K562 (cell line): ENCODE measurements around the gene CRCP.
"Not testable (repeated sequence)": the region's sequence is repeated elsewhere in the genome, so short reads cannot be mapped to it uniquely, and the experiment has no call there.

Experiments used
- CEBPG ChIP-seq, 3 experiments: fragments of 200-800 bp in 1 of 3; sonication (Bioruptor generic) in 1 of 3; sonication (generic) in 1 of 3; formaldehyde crosslinking in 1 of 3; IDR thresholded peaks in 2 of 3; conservative IDR thresholded peaks in 1 of 3; 2 replicates each; pipeline versions ENCODE4 v1.6.1 to v1.8.0; 2016 to 2022; ENCODE audit warnings: missing compliant biosample characterization in 2 of 3, missing genetic modification characterization in 2 of 3, mild to moderate bottlenecking in 1 of 3, missing genetic modification reagents in 1 of 3
- NFE2L1 ChIP-seq: fragments of 450-650 bp; IDR thresholded peaks from 2 replicates; pipeline ENCODE4 v1.6.1; 2016; ENCODE audit warnings: missing genetic modification characterization, low read depth, mild to moderate bottlenecking, missing compliant biosample characterization, moderate library complexity, borderline replicate concordance
- POLR2A ChIP-seq: fragments of 450-650 bp; conservative IDR thresholded peaks from 2 replicates; pipeline ENCODE4 v1.6.1; 2016
- SREBF2 ChIP-seq: sonication (generic); formaldehyde crosslinking; IDR thresholded peaks from 2 replicates; pipeline ENCODE4 v1.4.0; 2020; ENCODE audit warnings: mild to moderate bottlenecking, missing genetic modification reagents
- YY1 ChIP-seq, 3 experiments: IDR thresholded peaks; 2 replicates each; pipeline ENCODE4 v1.6.1; 2011; ENCODE audit warnings: low read length in 2 of 3, mild to moderate bottlenecking in 2 of 3, moderate library complexity in 2 of 3, borderline replicate concordance in 1 of 3, control low read depth in 1 of 3, low read depth in 1 of 3; ENCODE audit not compliant: insufficient read depth in 3 of 3, insufficient replicate concordance in 2 of 3, control insufficient read depth in 1 of 3, insufficient read length in 1 of 3; ENCODE audit errors: extremely low read depth in 1 of 3
- ZBTB7A ChIP-seq: IDR thresholded peaks from 2 replicates; pipeline ENCODE4 v1.6.1; 2011; ENCODE audit warnings: low read depth, mild to moderate bottlenecking, low read length, moderate library complexity, borderline replicate concordance; ENCODE audit not compliant: control insufficient read depth
- ZNF707 ChIP-seq: fragments of 250-450 bp; sonication (Bioruptor Pico); conservative IDR thresholded peaks from 2 replicates; pipeline ENCODE4 v1.8.0; 2022; ENCODE audit warnings: inconsistent platforms, mild to moderate bottlenecking, moderate library complexity
- TF ChIP-seq, protein P1 (sequence below): fragments of 250-450 bp; sonication (Bioruptor Pico); IDR thresholded peaks from 2 replicates; pipeline ENCODE4 v1.4.0; 2020; ENCODE audit warnings: mild to moderate bottlenecking, moderate library complexity, borderline replicate concordance
- TF ChIP-seq, protein P2 (sequence below), 3 experiments: IDR thresholded peaks in 2 of 3; conservative IDR thresholded peaks in 1 of 3; 2 replicates each; pipeline ENCODE4 v1.5.1; 2011 to 2012; ENCODE audit warnings: low read length in 3 of 3, mild to moderate bottlenecking in 3 of 3, control low read depth in 2 of 3, improper control_type of control experiment in 1 of 3, inconsistent platforms in 1 of 3, low read depth in 1 of 3, mixed read lengths in 1 of 3, moderate library complexity in 1 of 3; ENCODE audit not compliant: insufficient read depth in 2 of 3
- TF ChIP-seq, protein P3 (sequence below), 2 experiments: fragments of 450-650 bp; formaldehyde crosslinking in 1 of 2; IDR thresholded peaks; 2 replicates each; pipeline versions ENCODE4 v1.4.0 to v1.6.1; 2014 to 2020; ENCODE audit warnings: mild to moderate bottlenecking in 2 of 2, borderline replicate concordance in 1 of 2, low read depth in 1 of 2
- TF ChIP-seq, protein P4 (sequence below): fragments of 200-800 bp; sonication (Bioruptor generic); IDR thresholded peaks from 2 replicates; pipeline ENCODE4 v1.6.1; 2017; ENCODE audit warnings: missing genetic modification characterization, missing compliant biosample characterization

DNA sequence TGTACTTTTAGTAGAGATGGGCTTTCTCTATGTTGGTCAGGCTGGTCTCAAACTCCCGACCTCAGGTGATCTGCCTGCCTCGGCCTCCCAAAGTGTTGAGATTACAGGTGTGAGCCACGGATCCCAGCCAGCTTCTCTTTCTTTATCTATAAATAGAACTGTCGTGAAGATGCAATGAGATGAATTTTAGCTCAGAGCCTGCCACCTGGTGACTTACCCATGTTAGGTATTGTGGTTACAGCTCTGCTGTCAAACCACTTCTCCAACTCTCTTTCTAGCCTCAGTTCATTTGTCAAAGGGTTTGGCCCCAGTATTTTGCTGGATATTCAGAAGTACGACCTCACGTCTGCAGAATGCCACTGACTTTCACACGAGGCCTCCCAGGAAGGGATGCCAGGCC, 42.4 kb upstream of the CRCP start:
- TF ChIP-seq POLR2A; NFE2L1 (tag); YY1 (IDR thresholded peaks at IDR 0.05; ENCODE audit: borderline replicate concordance in 1 of 3, control insufficient read depth in 1 of 3, extremely low read depth in 1 of 3, insufficient read depth in 3 of 3, insufficient read length in 1 of 3, insufficient replicate concordance in 2 of 3, low read depth in 1 of 3, low read length in 2 of 3); SREBF2 (CRISPR knock-in tag); ZBTB7A; CEBPG (CRISPR knock-in tag; IDR thresholded peaks at IDR 0.05); CEBPG (tag; conservative IDR thresholded peaks at IDR 0.05 in 1 of 2, IDR thresholded peaks at IDR 0.05 in 1 of 2); ZNF707 (CRISPR knock-in tag): not testable (repeated sequence)
- TF ChIP-seq, protein P1, sequence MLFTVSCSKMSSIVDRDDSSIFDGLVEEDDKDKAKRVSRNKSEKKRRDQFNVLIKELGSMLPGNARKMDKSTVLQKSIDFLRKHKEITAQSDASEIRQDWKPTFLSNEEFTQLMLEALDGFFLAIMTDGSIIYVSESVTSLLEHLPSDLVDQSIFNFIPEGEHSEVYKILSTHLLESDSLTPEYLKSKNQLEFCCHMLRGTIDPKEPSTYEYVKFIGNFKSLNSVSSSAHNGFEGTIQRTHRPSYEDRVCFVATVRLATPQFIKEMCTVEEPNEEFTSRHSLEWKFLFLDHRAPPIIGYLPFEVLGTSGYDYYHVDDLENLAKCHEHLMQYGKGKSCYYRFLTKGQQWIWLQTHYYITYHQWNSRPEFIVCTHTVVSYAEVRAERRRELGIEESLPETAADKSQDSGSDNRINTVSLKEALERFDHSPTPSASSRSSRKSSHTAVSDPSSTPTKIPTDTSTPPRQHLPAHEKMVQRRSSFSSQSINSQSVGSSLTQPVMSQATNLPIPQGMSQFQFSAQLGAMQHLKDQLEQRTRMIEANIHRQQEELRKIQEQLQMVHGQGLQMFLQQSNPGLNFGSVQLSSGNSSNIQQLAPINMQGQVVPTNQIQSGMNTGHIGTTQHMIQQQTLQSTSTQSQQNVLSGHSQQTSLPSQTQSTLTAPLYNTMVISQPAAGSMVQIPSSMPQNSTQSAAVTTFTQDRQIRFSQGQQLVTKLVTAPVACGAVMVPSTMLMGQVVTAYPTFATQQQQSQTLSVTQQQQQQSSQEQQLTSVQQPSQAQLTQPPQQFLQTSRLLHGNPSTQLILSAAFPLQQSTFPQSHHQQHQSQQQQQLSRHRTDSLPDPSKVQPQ (CRISPR knock-in tag): not testable (repeated sequence)
- TF ChIP-seq, protein P2, sequence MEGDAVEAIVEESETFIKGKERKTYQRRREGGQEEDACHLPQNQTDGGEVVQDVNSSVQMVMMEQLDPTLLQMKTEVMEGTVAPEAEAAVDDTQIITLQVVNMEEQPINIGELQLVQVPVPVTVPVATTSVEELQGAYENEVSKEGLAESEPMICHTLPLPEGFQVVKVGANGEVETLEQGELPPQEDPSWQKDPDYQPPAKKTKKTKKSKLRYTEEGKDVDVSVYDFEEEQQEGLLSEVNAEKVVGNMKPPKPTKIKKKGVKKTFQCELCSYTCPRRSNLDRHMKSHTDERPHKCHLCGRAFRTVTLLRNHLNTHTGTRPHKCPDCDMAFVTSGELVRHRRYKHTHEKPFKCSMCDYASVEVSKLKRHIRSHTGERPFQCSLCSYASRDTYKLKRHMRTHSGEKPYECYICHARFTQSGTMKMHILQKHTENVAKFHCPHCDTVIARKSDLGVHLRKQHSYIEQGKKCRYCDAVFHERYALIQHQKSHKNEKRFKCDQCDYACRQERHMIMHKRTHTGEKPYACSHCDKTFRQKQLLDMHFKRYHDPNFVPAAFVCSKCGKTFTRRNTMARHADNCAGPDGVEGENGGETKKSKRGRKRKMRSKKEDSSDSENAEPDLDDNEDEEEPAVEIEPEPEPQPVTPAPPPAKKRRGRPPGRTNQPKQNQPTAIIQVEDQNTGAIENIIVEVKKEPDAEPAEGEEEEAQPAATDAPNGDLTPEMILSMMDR (IDR thresholded peaks at IDR 0.05 in 2 of 3, conservative IDR thresholded peaks at IDR 0.05 in 1 of 3; ENCODE audit: insufficient read depth in 2 of 3, low read depth in 1 of 3, low read length in 3 of 3): peak in 1 of 3 experiments; percentile 14; a peak in 1 of 6 replicates
- TF ChIP-seq, protein P3, sequence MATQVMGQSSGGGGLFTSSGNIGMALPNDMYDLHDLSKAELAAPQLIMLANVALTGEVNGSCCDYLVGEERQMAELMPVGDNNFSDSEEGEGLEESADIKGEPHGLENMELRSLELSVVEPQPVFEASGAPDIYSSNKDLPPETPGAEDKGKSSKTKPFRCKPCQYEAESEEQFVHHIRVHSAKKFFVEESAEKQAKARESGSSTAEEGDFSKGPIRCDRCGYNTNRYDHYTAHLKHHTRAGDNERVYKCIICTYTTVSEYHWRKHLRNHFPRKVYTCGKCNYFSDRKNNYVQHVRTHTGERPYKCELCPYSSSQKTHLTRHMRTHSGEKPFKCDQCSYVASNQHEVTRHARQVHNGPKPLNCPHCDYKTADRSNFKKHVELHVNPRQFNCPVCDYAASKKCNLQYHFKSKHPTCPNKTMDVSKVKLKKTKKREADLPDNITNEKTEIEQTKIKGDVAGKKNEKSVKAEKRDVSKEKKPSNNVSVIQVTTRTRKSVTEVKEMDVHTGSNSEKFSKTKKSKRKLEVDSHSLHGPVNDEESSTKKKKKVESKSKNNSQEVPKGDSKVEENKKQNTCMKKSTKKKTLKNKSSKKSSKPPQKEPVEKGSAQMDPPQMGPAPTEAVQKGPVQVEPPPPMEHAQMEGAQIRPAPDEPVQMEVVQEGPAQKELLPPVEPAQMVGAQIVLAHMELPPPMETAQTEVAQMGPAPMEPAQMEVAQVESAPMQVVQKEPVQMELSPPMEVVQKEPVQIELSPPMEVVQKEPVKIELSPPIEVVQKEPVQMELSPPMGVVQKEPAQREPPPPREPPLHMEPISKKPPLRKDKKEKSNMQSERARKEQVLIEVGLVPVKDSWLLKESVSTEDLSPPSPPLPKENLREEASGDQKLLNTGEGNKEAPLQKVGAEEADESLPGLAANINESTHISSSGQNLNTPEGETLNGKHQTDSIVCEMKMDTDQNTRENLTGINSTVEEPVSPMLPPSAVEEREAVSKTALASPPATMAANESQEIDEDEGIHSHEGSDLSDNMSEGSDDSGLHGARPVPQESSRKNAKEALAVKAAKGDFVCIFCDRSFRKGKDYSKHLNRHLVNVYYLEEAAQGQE (IDR thresholded peaks at IDR 0.05; ENCODE audit: borderline replicate concordance): not testable (repeated sequence)
- TF ChIP-seq, protein P3 (CRISPR knock-in tag; IDR thresholded peaks at IDR 0.05; ENCODE audit: low read depth): not testable (repeated sequence)
- TF ChIP-seq, protein P4, sequence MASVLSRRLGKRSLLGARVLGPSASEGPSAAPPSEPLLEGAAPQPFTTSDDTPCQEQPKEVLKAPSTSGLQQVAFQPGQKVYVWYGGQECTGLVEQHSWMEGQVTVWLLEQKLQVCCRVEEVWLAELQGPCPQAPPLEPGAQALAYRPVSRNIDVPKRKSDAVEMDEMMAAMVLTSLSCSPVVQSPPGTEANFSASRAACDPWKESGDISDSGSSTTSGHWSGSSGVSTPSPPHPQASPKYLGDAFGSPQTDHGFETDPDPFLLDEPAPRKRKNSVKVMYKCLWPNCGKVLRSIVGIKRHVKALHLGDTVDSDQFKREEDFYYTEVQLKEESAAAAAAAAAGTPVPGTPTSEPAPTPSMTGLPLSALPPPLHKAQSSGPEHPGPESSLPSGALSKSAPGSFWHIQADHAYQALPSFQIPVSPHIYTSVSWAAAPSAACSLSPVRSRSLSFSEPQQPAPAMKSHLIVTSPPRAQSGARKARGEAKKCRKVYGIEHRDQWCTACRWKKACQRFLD: not testable (repeated sequence)
